Stomach smooth muscle (tissue), 2 donors: Measurements from ENCODE around the gene MAIP1.
A peak's percentile ranks its signal among the peaks of the same experiment; 100 is the strongest.

Source experiments
- H3K27ac ChIP-seq: one replicate; pipeline ENCODE4 v1.7.0; 2013; ENCODE audit warnings: mild to moderate bottlenecking, low read length, inconsistent platforms
- H3K27me3 ChIP-seq, 2 donors: one replicate each; pipeline ENCODE4 v1.7.0; 2013; ENCODE audit warnings: low read length in 2 of 2; ENCODE audit not compliant: insufficient read depth in 2 of 2, control insufficient read depth in 1 of 2
- H3K36me3 ChIP-seq, 2 donors: one replicate each; pipeline ENCODE4 v1.7.0; 2013; ENCODE audit warnings: low read length in 2 of 2; ENCODE audit not compliant: control insufficient read depth in 2 of 2, insufficient read depth in 2 of 2
- H3K4me1 ChIP-seq: one replicate; pipeline ENCODE4 v1.7.0; 2013; ENCODE audit warnings: low read length; ENCODE audit not compliant: control insufficient read depth, insufficient read depth
- H3K4me3 ChIP-seq, 2 donors: one replicate each; pipeline ENCODE4 v1.7.0; 2013; ENCODE audit warnings: low read length in 2 of 2
- H3K9ac ChIP-seq, 2 donors: one replicate each; pipeline ENCODE4 v1.7.0; 2013; ENCODE audit warnings: low read length in 2 of 2, mild to moderate bottlenecking in 1 of 2
- H3K9me3 ChIP-seq, 2 donors: one replicate each; pipeline ENCODE4 v1.7.0; 2013; ENCODE audit warnings: low read length in 2 of 2; ENCODE audit not compliant: control insufficient read depth in 2 of 2
- donor health status: healthy.
- donor health status: Pancreatic carcinoma.

MAIP1 gene

GRCh38 chr2:199987586-199987985 is 32.2 kb downstream of the MAIP1 start:
- H3K36me3 ChIP-seq: no peaks in the 10 kb centered on the region
- no peaks in the 10 kb centered on the region for H3K9me3 ChIP-seq
- H3K4me3 ChIP-seq: no peak overlapping the region
- no peaks in the 10 kb centered on the region for H3K4me1 ChIP-seq
- H3K27me3 ChIP-seq: no peaks in the 10 kb centered on the region
- no peak overlapping the region for H3K27ac ChIP-seq
- no peak overlapping the region for H3K9ac ChIP-seq

- Histone ChIP-seq H3K4me3 (peak overlapping the region; percentile 12 to 17), H3K27me3 (no peaks in the 10 kb centered on the region), H3K36me3 (no peaks in the 10 kb centered on the region), H3K4me1 (no peaks in the 10 kb centered on the region), H3K9ac (no peak overlapping the region), H3K9me3 (no peaks in the 10 kb centered on the region), H3K27ac (no peak overlapping the region)
Observed at GRCh38 chr2:199988151-199988550, 32.8 kb downstream of the MAIP1 start.

DNA sequence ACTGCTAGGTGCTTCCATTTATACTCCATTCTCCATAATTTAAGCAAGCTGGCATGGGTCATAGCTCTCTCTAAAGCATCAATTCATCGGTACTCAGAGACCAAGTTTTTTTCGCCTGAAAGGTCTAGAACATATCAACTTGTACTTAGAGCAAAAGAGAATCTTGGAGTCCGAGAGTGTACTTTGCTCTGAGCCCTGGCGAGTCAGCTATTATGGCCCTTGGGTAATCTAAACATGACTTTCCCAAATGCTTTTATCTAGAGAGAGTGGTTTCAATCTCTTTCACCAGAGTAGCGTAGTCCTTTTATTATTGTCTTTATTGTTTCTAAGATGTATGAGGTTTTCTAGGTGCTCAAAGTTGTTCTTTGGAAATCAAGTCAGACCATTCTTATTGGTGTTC is 34.4 kb downstream of the MAIP1 start:
- Histone ChIP-seq H3K36me3 (no peaks in the 10 kb centered on the region), H3K4me3 (no peak overlapping the region), H3K27me3 (no peaks in the 10 kb centered on the region), H3K9ac (no peak overlapping the region), H3K9me3 (no peaks in the 10 kb centered on the region), H3K4me1 (no peaks in the 10 kb centered on the region), H3K27ac (no peak overlapping the region)

DNA sequence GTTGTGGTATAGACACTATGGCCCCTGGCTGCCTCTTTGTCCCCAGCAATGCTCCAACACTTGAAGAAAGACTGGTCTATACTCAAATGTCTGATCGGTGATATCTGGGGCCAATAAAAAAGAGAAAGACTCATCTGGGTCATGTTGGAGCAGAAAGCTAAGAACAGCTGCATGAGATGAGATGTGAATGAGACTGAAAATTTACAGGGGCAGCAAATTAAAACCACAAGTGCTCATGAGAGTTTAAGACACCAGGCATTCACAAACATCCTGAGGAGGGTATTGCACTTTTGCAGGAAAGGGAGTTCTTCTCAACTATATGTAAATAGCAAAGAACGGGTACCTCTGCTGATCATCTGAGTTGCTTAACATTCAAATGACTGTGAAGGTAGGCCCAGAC is 36.3 kb downstream of the MAIP1 start:
- Histone ChIP-seq H3K4me1 (no peaks in the 10 kb centered on the region), H3K27ac (no peak overlapping the region), H3K9me3 (no peaks in the 10 kb centered on the region), H3K4me3 (no peak overlapping the region), H3K27me3 (no peaks in the 10 kb centered on the region), H3K36me3 (no peaks in the 10 kb centered on the region), H3K9ac (no peak overlapping the region)

- H3K36me3 ChIP-seq: no peaks in the 10 kb centered on the region
- H3K9ac ChIP-seq: no peak overlapping the region
- no peaks in the 10 kb centered on the region for H3K4me1 ChIP-seq
- H3K27ac ChIP-seq: no peak overlapping the region
- H3K27me3 ChIP-seq: no peaks in the 10 kb centered on the region
- H3K4me3 ChIP-seq: no peak overlapping the region
- H3K9me3 ChIP-seq: no peaks in the 10 kb centered on the region
Observed at GRCh38 chr2:199992296-199992695, 36.9 kb downstream of the MAIP1 start.

- Histone ChIP-seq H3K4me1 (no peaks in the 10 kb centered on the region), H3K4me3 (no peak overlapping the region), H3K27me3 (no peaks in the 10 kb centered on the region), H3K9ac (no peak overlapping the region), H3K27ac (no peak overlapping the region), H3K9me3 (no peaks in the 10 kb centered on the region), H3K36me3 (no peaks in the 10 kb centered on the region)
Observed at GRCh38 chr2:199994371-199994770, 39.0 kb downstream of the MAIP1 start.

DNA sequence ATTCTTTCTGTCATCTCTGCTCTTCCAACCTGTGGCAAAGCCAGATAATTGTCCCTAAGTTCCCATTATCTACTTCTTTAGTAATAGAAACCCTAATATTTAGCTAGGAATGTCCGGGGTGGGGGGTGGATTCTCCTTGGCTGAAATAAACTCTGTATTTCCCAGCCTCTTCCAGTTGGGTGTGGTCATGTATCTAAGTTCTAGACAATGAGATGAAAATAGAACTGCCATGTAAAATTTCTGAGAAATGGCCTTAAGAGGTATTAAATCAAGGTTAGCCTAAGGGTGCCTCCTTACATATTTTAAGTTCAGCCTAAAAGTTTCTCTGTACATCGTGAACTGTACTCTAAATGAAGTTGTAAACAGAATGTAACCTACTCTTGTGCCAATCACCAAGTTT is 39.5 kb downstream of the MAIP1 start:
- Histone ChIP-seq H3K27me3 (no peaks in the 10 kb centered on the region), H3K9me3 (no peaks in the 10 kb centered on the region), H3K9ac (no peak overlapping the region), H3K4me3 (no peak overlapping the region), H3K36me3 (no peaks in the 10 kb centered on the region), H3K4me1 (no peaks in the 10 kb centered on the region), H3K27ac (no peak overlapping the region)

DNA sequence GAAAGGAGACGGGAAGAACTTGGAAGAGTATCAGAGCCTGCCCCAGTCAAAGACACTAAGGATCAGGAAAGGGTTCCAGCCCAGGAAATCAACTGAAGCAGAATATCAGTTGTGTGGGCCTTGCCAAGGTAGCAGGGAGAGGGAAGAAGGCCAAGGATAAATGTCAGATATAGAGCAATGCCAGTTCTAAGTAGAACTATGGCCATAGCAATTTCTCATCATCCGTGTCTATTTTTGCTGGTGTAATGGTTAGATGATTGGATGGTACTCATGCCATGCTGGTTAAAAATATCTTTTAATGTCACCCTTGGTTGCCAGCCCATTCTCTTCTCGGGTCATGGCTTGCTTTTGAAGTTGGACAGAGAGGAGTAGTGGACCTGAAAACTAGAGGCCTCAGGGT is 41.9 kb downstream of the MAIP1 start:
- Histone ChIP-seq H3K27me3 (no peaks in the 10 kb centered on the region), H3K4me1 (no peaks in the 10 kb centered on the region), H3K9me3 (no peaks in the 10 kb centered on the region), H3K9ac (no peak overlapping the region), H3K36me3 (no peaks in the 10 kb centered on the region), H3K27ac (no peak overlapping the region), H3K4me3 (no peak overlapping the region)

- no peak overlapping the region for H3K9ac ChIP-seq
- no peaks in the 10 kb centered on the region for H3K36me3 ChIP-seq
- H3K4me1 ChIP-seq: no peaks in the 10 kb centered on the region
- no peaks in the 10 kb centered on the region for H3K27me3 ChIP-seq
- no peaks in the 10 kb centered on the region for H3K9me3 ChIP-seq
- H3K27ac ChIP-seq: no peak overlapping the region
- H3K4me3 ChIP-seq: no peak overlapping the region
Observed at GRCh38 chr2:199999166-199999565, 43.8 kb downstream of the MAIP1 start.

- Histone ChIP-seq H3K9me3 (no peaks in the 10 kb centered on the region), H3K27me3 (no peaks in the 10 kb centered on the region), H3K9ac (no peak overlapping the region), H3K27ac (no peak overlapping the region), H3K4me3 (no peak overlapping the region), H3K36me3 (no peaks in the 10 kb centered on the region), H3K4me1 (no peaks in the 10 kb centered on the region)
Observed at GRCh38 chr2:200000444-200001163, 45.2 kb downstream of the MAIP1 start.

DNA sequence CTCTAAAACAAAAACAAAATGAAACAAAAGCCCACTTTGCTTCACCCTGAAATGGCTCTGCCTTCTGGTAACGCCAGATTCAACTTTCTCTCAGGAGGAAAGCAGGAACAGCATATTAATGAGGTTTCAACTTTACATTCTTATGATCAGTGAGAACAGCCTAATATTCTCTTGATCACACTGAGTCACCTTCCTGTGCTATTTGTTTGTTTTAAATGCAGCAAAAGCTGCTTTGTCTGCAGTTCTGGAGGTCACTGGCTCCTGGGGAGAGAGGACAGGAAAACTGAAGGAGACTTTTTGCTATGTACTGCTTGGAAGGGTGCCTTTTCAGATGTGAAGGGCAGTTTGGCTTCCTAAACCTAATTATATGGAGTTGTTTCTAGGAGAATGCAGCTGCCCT is 48.1 kb downstream of the MAIP1 start:
- no peak overlapping the region for H3K4me3 ChIP-seq
- no peaks in the 10 kb centered on the region for H3K9me3 ChIP-seq
- no peak overlapping the region for H3K9ac ChIP-seq
- no peaks in the 10 kb centered on the region for H3K36me3 ChIP-seq
- H3K27ac ChIP-seq: no peak overlapping the region
- no peaks in the 10 kb centered on the region for H3K4me1 ChIP-seq
- H3K27me3 ChIP-seq: no peaks in the 10 kb centered on the region
